ENCODE results near the gene SMARCA4. TPM values are rescaled to one million over a fixed set of nuclear protein-coding genes. Genes with fewer than 3 reads are reported as not detected.

The SMARCA4 gene
- total and polyA plus RNA-seq, 2 experiments from 2014 or later, result 177 to 336 TPM

DNA sequence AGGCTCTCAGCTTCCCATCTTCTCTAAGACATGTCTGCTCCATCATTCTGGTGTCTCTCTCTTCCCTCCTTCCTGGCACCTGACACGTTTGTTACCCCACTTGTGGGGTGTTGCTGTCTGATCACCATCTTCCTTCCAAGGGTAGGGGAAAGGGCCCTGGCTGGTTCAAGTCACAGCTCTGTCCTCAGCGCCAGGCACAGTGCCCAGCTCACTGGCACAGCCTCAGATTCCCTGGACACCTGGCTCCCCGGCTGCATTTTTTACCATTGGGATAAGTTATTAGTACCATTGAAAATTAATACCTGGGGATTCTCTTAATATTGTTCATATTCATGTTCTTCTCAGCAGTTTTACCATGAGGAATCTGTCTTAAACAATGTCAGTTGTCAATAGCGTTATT is 77.7 kb downstream of the SMARCA4 start:
- H3K27me3 Mint-ChIP-seq (ENCODE audit: insufficient read depth, low read depth, poor library complexity), result peaks cover 8% of the 10 kb centered on the region

More for the DNA sequence above, 77.7 kb downstream of the SMARCA4 start:
- no peak overlapping the region for H3K4me3 Mint-ChIP-seq
- no peak overlapping the region for H3K27ac ChIP-seq (ENCODE audit: low read depth)
- TF ChIP-seq, protein P1, sequence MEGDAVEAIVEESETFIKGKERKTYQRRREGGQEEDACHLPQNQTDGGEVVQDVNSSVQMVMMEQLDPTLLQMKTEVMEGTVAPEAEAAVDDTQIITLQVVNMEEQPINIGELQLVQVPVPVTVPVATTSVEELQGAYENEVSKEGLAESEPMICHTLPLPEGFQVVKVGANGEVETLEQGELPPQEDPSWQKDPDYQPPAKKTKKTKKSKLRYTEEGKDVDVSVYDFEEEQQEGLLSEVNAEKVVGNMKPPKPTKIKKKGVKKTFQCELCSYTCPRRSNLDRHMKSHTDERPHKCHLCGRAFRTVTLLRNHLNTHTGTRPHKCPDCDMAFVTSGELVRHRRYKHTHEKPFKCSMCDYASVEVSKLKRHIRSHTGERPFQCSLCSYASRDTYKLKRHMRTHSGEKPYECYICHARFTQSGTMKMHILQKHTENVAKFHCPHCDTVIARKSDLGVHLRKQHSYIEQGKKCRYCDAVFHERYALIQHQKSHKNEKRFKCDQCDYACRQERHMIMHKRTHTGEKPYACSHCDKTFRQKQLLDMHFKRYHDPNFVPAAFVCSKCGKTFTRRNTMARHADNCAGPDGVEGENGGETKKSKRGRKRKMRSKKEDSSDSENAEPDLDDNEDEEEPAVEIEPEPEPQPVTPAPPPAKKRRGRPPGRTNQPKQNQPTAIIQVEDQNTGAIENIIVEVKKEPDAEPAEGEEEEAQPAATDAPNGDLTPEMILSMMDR (conservative IDR thresholded peaks at IDR 0.05; ENCODE audit: low read depth in 2 of 2), result no peak
- TF ChIP-seq EZH2phosphoT487 (IDR thresholded peaks at IDR 0.05; ENCODE audit: unreplicated experiment) (no peak), POLR2AphosphoS5 (IDR thresholded peaks at IDR 0.05; ENCODE audit: low read depth) (no peak), JUNB (IDR thresholded peaks at IDR 0.05; ENCODE audit: unreplicated experiment) (no peak), ZNF114 (CRISPR knock-in tag; IDR thresholded peaks at IDR 0.05) (no peak), NANOG (IDR thresholded peaks at IDR 0.05; ENCODE audit: borderline replicate concordance) (no peak), CREB1 (CRISPR knock-in tag; IDR thresholded peaks at IDR 0.05; ENCODE audit: low read depth) (no peak), ZNF331 (CRISPR knock-in tag; IDR thresholded peaks at IDR 0.05; ENCODE audit: low read depth) (no peak), EZH2 (IDR thresholded peaks at IDR 0.05; ENCODE audit: low read depth, unreplicated experiment) (no peak), STAT1 (IDR thresholded peaks at IDR 0.05; ENCODE audit: unreplicated experiment) (no peak)
- TF ChIP-seq, protein P2, sequence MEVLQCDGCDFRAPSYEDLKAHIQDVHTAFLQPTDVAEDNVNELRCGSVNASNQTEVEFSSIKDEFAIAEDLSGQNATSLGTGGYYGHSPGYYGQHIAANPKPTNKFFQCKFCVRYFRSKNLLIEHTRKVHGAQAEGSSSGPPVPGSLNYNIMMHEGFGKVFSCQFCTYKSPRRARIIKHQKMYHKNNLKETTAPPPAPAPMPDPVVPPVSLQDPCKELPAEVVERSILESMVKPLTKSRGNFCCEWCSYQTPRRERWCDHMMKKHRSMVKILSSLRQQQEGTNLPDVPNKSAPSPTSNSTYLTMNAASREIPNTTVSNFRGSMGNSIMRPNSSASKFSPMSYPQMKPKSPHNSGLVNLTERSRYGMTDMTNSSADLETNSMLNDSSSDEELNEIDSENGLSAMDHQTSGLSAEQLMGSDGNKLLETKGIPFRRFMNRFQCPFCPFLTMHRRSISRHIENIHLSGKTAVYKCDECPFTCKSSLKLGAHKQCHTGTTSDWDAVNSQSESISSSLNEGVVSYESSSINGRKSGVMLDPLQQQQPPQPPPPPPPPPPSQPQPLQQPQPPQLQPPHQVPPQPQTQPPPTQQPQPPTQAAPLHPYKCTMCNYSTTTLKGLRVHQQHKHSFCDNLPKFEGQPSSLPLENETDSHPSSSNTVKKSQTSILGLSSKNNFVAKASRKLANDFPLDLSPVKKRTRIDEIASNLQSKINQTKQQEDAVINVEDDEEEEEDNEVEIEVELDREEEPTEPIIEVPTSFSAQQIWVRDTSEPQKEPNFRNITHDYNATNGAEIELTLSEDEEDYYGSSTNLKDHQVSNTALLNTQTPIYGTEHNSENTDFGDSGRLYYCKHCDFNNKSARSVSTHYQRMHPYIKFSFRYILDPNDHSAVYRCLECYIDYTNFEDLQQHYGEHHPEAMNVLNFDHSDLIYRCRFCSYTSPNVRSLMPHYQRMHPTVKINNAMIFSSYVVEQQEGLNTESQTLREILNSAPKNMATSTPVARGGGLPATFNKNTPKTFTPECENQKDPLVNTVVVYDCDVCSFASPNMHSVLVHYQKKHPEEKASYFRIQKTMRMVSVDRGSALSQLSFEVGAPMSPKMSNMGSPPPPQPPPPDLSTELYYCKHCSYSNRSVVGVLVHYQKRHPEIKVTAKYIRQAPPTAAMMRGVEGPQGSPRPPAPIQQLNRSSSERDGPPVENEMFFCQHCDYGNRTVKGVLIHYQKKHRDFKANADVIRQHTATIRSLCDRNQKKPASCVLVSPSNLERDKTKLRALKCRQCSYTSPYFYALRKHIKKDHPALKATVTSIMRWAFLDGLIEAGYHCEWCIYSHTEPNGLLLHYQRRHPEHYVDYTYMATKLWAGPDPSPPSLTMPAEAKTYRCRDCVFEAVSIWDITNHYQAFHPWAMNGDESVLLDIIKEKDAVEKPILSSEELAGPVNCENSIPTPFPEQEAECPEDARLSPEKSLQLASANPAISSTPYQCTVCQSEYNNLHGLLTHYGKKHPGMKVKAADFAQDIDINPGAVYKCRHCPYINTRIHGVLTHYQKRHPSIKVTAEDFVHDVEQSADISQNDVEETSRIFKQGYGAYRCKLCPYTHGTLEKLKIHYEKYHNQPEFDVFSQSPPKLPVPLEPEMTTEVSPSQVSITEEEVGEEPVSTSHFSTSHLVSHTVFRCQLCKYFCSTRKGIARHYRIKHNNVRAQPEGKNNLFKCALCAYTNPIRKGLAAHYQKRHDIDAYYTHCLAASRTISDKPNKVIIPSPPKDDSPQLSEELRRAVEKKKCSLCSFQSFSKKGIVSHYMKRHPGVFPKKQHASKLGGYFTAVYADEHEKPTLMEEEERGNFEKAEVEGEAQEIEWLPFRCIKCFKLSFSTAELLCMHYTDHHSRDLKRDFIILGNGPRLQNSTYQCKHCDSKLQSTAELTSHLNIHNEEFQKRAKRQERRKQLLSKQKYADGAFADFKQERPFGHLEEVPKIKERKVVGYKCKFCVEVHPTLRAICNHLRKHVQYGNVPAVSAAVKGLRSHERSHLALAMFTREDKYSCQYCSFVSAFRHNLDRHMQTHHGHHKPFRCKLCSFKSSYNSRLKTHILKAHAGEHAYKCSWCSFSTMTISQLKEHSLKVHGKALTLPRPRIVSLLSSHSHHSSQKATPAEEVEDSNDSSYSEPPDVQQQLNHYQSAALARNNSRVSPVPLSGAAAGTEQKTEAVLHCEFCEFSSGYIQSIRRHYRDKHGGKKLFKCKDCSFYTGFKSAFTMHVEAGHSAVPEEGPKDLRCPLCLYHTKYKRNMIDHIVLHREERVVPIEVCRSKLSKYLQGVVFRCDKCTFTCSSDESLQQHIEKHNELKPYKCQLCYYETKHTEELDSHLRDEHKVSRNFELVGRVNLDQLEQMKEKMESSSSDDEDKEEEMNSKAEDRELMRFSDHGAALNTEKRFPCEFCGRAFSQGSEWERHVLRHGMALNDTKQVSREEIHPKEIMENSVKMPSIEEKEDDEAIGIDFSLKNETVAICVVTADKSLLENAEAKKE (CRISPR knock-in tag; IDR thresholded peaks at IDR 0.05), result no peak
- TF ChIP-seq, protein P3, sequence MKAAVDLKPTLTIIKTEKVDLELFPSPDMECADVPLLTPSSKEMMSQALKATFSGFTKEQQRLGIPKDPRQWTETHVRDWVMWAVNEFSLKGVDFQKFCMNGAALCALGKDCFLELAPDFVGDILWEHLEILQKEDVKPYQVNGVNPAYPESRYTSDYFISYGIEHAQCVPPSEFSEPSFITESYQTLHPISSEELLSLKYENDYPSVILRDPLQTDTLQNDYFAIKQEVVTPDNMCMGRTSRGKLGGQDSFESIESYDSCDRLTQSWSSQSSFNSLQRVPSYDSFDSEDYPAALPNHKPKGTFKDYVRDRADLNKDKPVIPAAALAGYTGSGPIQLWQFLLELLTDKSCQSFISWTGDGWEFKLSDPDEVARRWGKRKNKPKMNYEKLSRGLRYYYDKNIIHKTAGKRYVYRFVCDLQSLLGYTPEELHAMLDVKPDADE (IDR thresholded peaks at IDR 0.05), result no peak
- TF ChIP-seq, protein P4, sequence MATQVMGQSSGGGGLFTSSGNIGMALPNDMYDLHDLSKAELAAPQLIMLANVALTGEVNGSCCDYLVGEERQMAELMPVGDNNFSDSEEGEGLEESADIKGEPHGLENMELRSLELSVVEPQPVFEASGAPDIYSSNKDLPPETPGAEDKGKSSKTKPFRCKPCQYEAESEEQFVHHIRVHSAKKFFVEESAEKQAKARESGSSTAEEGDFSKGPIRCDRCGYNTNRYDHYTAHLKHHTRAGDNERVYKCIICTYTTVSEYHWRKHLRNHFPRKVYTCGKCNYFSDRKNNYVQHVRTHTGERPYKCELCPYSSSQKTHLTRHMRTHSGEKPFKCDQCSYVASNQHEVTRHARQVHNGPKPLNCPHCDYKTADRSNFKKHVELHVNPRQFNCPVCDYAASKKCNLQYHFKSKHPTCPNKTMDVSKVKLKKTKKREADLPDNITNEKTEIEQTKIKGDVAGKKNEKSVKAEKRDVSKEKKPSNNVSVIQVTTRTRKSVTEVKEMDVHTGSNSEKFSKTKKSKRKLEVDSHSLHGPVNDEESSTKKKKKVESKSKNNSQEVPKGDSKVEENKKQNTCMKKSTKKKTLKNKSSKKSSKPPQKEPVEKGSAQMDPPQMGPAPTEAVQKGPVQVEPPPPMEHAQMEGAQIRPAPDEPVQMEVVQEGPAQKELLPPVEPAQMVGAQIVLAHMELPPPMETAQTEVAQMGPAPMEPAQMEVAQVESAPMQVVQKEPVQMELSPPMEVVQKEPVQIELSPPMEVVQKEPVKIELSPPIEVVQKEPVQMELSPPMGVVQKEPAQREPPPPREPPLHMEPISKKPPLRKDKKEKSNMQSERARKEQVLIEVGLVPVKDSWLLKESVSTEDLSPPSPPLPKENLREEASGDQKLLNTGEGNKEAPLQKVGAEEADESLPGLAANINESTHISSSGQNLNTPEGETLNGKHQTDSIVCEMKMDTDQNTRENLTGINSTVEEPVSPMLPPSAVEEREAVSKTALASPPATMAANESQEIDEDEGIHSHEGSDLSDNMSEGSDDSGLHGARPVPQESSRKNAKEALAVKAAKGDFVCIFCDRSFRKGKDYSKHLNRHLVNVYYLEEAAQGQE (IDR thresholded peaks at IDR 0.05; ENCODE audit: unreplicated experiment), result no peak
- peaks cover 85% of the 10 kb centered on the region for H3K36me3 Mint-ChIP-seq (ENCODE audit: low read depth)
- peaks cover 26% of the 10 kb centered on the region for H4K20me1 ChIP-seq (replicated peaks; ENCODE audit: insufficient read depth)
- peaks cover 28% of the 10 kb centered on the region for H3K79me2 ChIP-seq (replicated peaks; ENCODE audit: insufficient read depth)
- ATAC-seq (no peak), DNase-seq (ENCODE audit: low spot score) (no peak)
- H3K27ac Mint-ChIP-seq, result no peak overlapping the region
- no peaks in the 10 kb centered on the region for H3K4me1 Mint-ChIP-seq
- H3K4me3 ChIP-seq, result no peak overlapping the region
- H2AFZ ChIP-seq, result no peak overlapping the region
- no peaks in the 10 kb centered on the region for H3K4me1 ChIP-seq (ENCODE audit: insufficient read depth)
- no peaks in the 10 kb centered on the region for H3K9me3 Mint-ChIP-seq
- H3K4me2 ChIP-seq, result no peak overlapping the region
- H3F3A ChIP-seq (replicated peaks; ENCODE audit: low read depth), result peaks cover 33% of the 10 kb centered on the region
- no peaks in the 10 kb centered on the region for H3K27me3 ChIP-seq (ENCODE audit: insufficient read depth)
- no peaks in the 10 kb centered on the region for H3K9me2 ChIP-seq (ENCODE audit: insufficient read depth)
- peaks cover 48% of the 10 kb centered on the region for H3K36me3 ChIP-seq (ENCODE audit: insufficient read depth)

Data from GM23338 (cell line).